Epithelial cell of esophagus (primary cell): ENCODE data around the gene CDKN2A.

Experiments used
- DNase-seq: peaks from one replicate; pipeline ENCODE4 v3.0.0; 2010; ENCODE audit warnings: low read depth
- H3K4me3 ChIP-seq: 2 replicates; pipeline ENCODE4 v1.5.1; 2011; ENCODE audit warnings: mild to moderate bottlenecking, low read length, control low read depth
- CTCF ChIP-seq: IDR thresholded peaks from 2 replicates; pipeline ENCODE4 v1.5.1; 2011; ENCODE audit warnings: low read depth, mild to moderate bottlenecking, low read length, control low read depth, inconsistent platforms; ENCODE audit not compliant: insufficient read depth; ENCODE audit errors: missing control alignments

The CDKN2A gene

GRCh38 chr9:21970800-21971640 is 23.2 kb downstream of the CDKN2A start:
- no peak overlapping the region for H3K4me3 ChIP-seq
- no peak for TF ChIP-seq CTCF
- no peak for DNase-seq

- no peak for TF ChIP-seq CTCF
- no peak overlapping the region for H3K4me3 ChIP-seq
- no peak for DNase-seq
Measured at GRCh38 chr9:21969951-21970799, 24.0 kb downstream of the CDKN2A start.

- no peak overlapping the region for H3K4me3 ChIP-seq
- DNase-seq = no peak
- no peak for TF ChIP-seq CTCF
Measured at GRCh38 chr9:21969011-21969940, 24.9 kb downstream of the CDKN2A start.

- no peak overlapping the region for H3K4me3 ChIP-seq
- TF ChIP-seq CTCF = no peak
- peak; percentile 45 for DNase-seq
Measured at GRCh38 chr9:21968331-21969010, 25.7 kb downstream of the CDKN2A start.

- DNase-seq = no peak
- no peak for TF ChIP-seq CTCF
- no peak overlapping the region for H3K4me3 ChIP-seq
Measured at GRCh38 chr9:21967702-21968101, 26.5 kb downstream of the CDKN2A start.

GRCh38 chr9:21967169-21967568 is 27.0 kb downstream of the CDKN2A start:
- DNase-seq = no peak
- no peak overlapping the region for H3K4me3 ChIP-seq
- TF ChIP-seq CTCF = no peak
